DMS114 treated with DMSO at 0.1 percent for 48 hours (cell line): ENCODE data around the gene RBL2.
"Not testable (repeated sequence)": the region's sequence is repeated elsewhere in the genome, so short reads cannot be mapped to it uniquely, and the experiment has no call there.

Source experiments
- DNase-seq: peaks from one replicate; lab custom pipeline; 2025; ENCODE audit not compliant: unreplicated experiment; lab: John Stamatoyannopoulos, UW

Gene RBL2

DNA sequence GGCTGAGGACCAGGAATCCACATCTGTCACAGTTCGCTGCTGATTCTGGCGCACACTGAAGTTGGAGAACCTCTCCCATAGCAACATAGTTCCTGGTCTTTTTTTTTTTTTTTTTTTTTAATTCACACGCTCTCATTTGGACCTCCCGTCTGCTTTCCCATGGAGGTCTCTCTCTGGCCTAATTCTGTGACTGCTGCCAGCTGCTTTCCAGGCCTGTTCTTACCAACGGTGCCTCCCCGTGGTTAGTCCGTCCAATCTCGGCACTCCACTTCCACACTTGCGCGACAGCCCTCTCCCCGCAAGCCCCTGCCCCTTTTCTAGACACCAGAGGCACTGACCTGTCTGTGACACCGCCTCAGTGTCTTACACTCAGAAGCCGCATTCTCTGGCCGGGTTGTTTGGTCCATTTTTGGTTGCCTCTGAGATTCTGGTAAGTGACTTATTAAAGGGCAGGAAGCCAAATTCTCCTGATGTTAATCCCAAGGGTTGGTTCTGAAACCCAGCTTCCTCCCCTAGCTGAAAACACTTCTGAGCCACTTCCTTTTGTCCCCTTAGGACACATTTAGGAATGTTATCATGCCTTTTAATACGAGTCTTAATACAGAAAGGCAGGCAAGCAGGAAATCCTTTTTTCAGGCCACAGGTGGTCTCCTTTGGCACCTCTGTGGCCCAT, 69.9 kb downstream of the RBL2 start:
- DNase-seq = no peak

DNA sequence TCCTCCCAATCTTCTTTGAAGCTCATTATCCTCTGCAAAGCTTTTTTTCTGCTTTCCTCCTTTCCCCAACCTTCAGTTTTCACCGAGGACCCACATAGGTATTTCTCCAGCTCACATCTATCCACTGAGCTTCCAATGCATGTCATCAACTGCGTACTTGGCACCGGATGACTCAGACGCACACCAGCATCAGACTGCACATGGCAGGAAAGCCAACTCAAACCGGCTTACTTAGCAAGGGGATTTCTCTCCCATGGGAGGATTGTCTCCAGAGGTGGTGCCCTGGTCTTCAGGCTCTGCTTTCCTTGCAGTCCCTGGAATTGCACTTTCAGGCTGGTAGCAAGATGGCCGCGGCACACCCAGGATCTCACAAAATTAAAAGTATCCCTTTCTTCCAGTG, 70.4 kb downstream of the RBL2 start:
- DNase-seq = no peak

DNA sequence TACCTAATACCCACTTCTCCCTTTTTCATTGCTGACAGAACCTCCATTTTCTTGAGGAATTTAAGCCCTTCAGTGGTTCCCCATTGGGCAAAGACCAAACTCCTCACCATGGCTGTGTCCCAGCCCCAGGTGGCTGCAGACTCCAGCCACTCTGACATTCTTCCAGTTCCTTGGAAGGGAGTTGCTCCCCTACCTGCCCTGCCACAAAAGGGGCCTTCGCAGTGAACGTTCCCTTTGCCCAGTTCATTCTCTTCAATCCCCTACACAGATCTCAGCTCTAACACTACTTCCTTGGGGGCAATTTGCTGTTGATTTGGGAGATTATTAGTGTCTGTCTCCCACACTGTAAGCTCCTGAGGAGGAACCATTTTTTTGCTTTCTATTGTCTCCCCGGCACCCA, 72.0 kb downstream of the RBL2 start:
- DNase-seq = no peak

DNA sequence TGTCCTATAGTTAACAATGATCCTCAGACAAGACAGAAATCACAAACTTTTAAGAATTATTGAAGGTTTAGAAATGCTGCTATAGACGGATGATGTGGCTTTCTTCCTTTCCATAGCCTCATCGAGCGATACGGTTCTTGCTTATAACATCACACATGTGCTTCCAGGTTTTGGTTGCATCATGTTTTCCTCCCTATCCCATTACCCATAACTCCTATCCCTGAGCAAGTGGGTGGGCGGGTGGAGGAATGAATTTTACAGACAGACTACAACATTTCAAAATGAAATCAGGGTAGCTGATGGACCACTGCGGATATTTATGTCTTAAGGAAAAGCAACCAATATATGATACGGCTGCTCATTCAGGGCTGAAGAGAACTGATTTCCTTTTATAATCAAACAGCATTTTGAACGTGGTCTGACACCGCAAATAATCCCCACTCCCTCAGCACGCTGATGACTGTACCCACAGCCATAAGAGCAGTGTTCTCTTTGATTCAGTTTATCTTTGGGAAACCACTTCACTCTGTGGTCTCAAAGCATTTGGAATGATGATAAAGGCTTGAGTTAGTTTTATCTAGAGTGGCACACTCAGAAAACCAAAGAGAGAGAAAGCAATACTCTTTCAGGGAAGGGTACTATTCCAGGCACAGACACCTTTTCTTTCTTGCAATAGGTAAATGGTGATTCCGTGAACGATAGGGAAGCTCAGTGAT, 73.4 kb downstream of the RBL2 start:
- no peak for DNase-seq

DNA sequence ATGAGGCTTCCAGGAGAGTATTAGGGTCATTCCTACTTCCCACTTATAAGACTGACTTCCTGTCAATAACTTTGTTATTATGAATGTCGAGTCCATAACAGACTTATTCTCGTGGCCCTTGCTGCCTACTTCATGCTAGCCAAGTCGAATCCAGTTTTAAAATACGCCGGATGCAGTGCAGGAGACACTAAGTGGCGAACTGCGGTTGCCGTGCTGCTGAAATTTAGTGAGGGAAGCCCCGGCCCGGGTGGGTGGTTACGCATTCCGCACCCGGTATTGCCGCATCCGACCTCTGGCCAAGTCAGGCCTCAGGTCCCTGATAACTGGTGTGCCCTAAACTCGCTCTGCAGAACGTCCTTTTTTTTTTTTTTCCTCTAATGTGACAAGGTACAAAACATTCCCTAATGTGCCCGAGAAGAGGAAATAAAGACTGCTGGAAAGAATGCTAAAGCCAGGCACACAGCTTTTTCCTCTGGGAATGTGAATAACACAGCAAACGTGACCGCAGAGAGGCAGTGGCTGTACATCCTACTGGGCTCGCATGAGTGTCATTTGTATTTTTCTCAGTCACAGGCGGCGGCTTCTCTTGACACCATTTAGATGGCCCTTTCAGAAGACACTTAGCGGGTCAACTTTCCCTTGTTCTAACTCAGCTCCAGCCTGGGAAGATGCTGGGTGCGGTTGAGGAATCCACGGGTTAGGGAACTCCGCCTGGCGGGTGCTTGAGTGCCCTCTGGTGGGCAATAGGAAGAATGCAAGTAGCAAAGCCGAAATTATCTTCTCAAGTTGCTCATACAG, 75.8 kb downstream of the RBL2 start:
- DNase-seq = peak; percentile 61

DNA sequence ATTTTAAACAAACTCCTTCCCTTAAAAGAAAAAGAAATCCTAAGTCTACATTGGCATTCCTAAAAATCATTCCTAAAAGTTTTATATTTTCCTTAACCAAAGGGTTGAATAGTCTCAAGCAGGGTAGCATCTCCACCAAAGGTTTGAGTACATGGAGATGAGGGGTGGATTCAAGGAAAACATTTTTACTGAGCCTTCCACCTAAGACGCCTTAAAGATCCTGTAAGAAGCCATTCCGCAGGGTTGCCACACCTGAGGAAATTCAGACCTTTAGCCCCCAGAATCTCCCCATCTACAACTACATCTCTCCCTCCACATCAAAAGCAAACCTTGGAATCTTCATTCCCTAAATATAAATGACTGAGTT, 76.4 kb downstream of the RBL2 start:
- no peak for DNase-seq

DNA sequence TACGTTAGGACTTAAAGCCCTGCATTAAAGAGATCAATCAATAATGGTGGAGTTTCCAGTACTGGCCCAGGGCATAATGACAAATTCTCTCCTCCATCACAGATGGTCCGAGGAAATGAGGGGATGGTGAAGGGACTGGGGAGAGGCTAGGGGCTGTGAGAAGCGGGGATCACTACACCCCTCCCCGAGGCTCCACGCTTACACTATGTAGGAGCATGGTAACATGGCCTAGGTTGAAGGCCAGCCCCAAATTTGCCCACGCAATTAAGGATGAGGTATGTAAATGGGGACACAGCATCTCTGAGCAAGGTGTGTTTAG, 76.8 kb downstream of the RBL2 start:
- DNase-seq = no peak

DNA sequence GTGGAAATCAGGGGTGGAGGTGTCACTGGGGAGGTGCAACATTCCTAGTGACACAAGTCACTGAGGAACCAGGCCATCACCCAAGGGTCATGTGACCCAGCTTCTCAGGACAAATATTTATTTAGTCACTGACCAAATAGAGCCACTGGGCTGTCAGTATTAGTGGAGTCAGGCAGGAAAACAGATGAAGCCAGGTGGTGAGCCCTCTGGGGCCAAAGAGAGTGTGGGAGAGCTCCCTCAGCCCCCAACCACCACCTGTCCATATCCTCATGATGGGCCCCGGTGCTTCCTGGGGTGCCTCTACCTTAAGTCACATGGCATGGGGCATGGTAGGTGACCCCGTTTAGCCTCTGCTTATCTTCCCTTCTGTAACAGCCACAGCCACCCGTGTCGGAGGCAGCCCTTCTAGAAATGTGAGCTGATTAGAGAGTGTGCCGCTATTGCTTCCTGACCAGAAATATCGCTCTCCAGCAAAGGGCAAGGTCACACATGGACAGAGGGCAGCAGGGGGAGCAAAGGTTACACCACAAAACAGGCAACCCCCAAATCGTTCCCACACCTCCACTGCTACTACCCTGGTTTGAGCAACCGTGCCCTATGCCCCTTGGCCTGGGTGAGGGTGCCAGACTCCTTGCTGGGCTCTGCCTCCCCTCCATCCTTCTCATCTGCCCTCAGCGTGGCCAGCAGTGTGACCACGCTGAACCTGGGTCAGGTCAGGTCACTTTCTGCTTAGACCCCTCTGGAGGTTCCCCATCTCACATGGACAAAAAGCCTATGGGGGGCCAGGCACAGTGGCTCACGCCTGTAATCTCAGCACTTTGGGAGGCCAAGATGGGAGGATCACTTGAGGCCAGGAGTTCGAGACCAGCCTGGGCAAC, 77.4 kb downstream of the RBL2 start:
- no peak for DNase-seq

DNA sequence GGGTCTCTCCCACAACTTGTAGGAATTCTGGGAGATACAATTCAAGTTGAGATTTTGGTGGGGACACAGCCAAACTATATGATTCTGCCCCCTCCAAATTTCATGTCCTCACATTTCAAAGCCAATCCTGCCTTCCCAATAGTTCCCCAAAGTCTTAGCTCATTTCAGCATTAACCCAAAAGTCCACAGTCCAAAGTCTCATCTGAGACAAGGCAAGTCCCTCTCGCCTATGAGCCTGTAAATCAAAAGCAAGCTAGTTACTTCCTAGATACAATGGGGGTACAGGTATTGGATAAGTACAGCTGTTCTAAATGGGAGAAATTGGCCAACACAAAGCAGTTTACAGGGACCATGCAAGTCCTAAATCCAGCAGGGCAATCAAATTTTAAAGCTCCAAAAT, 78.5 kb downstream of the RBL2 start:
- not testable (repeated sequence) for DNase-seq

DNA sequence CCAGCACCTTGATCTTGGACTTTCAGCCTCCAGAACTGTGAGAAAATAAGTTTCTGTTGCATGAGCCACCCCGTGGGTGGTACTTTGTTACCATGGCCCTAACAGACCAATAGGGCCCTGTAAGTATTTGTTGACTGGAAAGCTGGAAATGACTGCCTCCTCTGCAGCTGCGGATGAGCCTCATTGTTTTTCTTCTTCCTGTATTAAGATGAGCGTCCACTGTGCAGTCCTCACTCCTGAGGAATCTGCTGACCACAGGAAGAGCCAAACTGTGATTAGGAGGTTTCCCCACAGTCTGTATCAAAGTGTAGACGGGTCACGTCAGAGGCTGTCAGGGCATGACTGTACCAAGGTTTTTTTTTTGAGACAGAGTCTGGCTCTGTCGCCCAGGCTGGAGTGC, 81.0 kb downstream of the RBL2 start:
- no peak for DNase-seq

DNA sequence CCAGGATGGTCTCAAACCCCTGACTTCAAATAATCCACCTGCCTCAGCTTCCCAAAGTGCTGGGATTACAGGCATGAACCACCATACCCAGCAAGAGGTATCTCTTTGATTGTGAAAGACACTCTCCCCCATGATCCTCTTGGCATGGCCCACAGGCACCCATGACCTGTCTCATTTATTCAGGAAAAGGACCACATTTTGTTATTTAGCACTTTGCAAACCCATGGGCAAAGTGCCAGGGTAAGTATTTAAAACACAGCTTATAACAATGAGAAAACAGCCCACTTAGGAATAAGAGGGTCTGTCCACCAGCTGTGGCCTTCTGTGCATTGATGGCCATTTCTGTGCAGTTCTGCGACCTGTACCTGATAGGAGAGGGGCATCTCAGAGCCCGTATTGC, 81.5 kb downstream of the RBL2 start:
- DNase-seq = no peak

DNA sequence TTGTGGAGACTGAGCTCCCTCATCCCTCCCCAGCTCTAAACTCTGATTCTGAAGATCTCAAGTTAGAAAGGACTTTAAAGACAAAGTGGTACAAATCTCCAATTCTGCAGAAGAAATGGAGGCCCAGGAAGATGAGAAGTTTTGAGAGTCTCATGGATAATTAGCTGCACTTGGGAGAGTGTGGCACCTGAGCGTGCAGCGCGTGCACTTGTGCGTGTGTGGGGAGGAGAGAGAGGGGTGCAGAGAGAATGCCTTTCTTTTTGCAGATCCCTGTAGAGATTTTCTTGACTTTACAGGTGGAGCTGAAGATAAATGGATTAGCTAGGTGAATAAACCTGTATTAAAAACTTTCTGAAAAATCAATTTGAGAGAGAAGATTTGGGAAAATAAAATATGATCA, 83.6 kb downstream of the RBL2 start:
- DNase-seq = no peak

DNA sequence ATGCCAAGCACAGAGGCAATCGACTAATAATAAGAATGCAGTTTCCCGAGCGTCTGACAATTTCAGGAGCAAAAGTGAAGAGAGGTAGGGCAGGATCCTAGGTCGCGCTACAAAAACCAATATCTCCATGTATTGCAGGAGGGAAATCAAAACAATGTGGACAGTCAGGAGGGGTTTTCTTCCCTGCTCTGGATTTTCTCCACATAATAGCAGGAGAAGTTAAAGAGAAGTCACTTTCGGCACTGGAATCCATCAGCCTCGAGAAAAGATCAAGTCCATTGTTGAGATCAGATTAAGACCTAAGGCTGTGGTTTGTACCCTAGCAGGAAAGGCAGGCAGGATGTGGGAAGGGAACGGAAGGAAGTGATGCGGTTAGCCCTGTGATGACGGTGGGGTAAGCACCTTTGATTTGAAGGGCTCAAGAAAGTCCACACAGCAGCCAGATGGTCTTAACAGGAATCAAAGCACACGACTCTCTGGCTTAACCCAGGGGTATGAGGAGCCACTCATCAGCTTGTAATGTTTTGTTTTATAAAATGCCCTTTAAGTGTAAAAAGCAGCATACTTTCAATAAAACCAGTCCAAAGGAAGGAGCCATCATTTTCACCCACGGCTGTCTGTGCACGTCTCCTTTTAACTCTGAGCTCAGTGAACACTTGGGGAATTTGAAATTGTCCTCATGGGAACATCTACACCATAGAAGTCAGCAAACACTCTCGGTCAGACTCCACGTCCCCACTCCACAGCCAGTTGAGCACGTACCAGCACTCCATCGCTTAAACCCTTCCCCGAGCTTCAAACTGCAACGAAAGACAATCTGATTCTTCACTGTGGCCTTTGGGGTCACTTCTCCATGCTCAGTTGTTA, 84.5 kb downstream of the RBL2 start:
- DNase-seq = no peak

DNA sequence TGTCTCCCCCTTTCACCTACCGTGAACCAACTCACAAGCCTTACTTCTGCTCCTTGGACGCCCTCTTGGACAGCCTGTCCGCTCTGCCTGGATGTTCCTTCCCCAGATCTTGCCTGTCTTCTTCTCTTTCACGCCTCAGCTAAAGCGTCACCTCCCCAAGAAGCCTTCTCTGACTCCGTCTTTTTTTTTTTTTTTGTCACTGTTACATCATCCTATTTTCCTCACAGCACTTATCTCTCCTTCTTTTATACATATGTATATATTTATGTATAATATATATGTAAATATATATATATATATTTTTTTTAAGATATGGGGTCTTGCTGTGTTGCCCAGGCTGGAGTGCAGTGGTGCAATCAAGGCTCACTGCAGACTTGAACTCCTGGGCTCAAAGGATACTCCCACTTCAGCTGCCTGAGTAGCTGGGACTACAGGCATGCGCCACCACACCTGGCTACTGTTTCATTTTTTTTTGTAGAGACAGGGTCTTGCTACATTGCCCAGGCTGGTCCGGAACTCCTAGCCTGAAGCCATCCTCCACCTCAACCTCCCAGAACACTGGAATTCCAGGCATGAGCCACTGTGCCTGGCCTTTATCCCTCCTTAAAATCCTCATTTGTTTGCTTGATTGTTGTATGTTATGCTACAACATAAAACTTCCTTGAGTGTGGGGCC, 85.3 kb downstream of the RBL2 start:
- no peak for DNase-seq

DNA sequence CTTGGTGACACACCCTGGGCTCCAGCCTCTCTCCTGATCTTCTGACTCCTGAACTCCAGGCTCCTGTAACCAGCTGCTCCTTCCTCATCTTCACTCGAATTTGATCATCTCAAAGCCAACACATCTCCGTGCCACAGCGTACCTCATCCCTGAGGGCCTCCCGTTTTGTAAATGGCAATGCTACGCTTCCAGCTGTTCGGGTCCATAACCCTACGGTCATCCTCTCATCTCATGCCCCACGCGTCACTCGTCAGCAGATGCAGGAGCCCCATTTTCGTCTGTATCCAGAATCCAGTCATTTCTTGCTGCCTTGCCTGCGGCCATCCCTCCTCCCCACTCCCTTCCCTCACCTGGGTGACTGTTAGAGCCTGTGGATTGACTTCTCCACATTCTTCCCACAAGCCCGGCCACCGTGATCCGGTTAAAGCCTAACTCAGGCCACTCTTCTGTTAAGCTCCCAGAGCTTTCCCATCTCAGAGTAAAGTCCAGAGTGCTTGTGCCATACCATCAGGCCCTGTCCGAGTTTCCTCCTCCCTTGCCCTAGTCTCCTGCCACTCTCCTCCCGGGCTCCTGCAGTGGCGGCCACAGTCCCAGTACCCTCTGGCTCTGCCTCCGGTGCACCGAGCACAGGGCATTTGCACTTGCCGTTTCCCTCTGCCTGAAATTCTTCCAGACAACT, 89.0 kb downstream of the RBL2 start:
- no peak for DNase-seq

DNA sequence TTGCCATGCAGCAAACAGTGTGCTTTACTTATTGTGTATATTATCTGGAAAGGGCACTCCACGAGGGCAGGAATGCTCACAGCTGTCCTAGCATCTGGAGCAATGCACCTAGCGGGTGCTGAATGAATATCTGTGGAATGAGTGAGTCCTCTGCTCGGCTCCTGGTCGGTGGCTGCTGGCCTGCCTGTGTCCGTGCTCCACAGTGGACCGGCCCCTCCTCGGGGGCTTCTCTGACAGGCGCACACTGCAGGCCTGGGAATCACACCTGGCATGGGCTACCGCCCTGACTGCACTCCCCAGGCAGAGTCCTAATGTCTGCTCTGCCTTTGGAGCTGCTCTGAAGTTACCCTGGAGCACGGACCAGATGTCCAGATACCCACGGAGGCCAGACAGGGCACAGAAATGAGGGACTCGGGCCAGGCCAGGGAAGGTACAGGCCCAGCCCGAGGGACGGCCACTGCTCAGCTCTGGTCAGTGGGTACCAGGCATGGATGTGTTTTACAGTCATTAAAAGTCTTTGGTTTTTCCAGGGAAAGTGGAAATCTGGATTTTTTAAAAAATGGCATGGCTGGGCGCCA, 89.8 kb downstream of the RBL2 start:
- no peak for DNase-seq

DNA sequence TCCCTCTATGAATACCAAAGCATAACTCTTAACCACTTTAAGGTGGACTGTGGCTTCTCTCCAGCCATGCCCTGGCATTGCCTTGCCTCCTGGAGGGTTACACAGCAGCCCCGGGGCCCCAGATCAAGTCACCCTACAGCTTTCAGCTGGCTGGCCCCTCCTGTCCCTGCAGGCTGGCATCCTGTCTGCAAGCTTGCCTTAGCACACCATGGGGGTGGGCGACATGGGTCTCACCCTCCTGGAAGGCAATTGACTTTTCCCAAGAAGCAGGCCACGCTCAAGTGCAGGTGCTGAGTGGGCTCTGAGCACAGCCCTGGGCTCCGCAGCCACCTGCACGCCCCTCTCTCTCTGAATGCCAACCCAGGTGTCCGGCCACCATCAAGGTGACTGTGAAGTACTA, 94.5 kb downstream of the RBL2 start:
- DNase-seq = no peak

DNA sequence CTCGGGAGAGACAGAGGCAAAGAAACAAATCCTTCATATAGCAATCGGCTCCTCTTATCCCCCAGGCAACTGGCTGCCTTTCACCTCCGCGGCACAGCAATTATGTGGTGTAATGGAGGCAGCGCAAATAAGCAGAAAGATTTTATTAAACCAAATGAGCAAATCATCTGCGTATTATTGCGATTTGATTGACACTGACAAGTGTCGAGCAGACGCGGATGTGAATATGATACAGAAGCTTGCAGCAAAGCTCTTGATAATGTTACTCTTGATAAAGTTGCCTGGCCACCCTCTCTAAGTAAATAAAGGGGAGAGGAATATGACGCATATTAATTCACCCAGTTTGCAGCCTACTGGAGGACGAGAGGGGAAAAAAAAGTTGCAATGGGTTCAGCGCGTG, 95.2 kb downstream of the RBL2 start:
- no peak for DNase-seq

DNA sequence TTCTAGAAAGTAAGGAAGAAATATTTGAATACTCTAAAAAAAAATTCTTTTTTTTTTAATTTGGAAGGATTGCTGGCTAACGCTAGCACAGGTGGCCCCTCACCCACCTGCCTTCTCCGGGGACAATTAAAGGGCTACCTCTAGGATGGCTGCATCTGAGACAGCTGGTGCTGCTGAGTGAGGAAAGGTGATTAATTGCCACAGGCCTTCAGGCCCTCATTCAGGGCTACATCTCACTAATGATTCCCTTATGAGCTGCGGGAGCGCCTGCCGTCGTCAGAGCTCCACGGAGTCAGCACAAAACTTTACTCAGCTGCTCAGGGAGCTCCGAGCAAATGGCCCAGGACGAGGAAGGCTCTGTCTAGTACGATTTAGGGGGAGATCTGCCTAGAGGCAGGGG, 95.8 kb downstream of the RBL2 start:
- no peak for DNase-seq
